Testis (tissue), 2 donors: ENCODE results near the gene KLHL6.

Experiments
- CTCF ChIP-seq, 3 experiments: fragments of 450-650 bp in 2 of 3; fragments of 200-600 bp in 1 of 3; sonication (generic) in 1 of 3; IDR thresholded peaks; one replicate each; pipeline ENCODE4 v1.5.1; 2016 to 2019; ENCODE audit warnings: antibody characterized with exemption in 3 of 3, mild to moderate bottlenecking in 2 of 3, moderate library complexity in 1 of 3
- POLR2A ChIP-seq: fragments of 450-650 bp; IDR thresholded peaks from one replicate; pipeline ENCODE4 v1.6.1; 2017; ENCODE audit warnings: antibody characterized with exemption, mild to moderate bottlenecking, moderate library complexity

DNA sequence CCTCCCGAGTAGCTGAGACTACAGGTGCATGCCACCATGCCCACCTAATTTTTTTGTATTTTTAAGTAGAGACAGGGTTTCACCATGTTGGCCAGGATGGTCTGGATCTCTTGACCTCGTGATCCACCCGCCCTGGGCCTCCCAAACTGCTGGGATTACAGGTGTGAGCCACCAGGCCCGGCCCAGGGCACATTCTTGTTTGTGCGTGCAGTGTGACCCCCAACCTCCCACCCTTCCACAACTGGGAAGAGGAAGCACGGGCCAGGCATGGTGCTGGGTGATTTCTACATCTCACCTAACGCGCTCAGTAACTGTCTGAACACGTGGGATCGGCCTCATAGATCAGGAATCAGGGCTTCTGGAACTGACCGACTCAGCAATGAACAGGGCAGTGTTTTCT lies 48.0 kb downstream of the KLHL6 start:
- TF ChIP-seq POLR2A (no peak), CTCF (IDR thresholded peaks at IDR 0.05) (no peak)
